ENCODE measurements around the gene MCM6. TPM values are rescaled to one million over a fixed set of nuclear protein-coding genes. Genes with fewer than 3 reads are reported as not detected.

The MCM6 gene
- total RNA-seq, 1 experiment from 2014 or later, result 96.0 TPM

DNA sequence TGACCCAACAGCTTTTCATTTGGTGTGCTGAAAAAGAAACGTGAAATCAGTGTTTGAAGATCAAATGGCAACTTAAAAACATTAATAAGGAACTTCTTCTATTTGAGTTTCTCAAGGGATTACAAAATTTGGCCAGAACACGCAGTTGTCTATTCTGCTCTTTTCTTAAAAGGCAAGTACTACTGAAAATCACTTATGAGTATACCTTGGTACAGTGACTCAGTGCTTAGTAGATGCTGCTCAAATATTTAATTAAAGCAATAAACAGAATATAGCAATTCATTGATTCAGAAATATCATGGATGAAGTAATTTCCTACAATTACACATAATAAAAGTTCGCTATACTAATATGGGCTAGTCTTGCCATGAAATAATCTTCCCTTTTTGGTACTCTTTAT lies 38.2 kb upstream of the MCM6 start:
- no TSS peak for BruUV-seq (replicated peaks)
- Mint-ChIP-seq H3K9me3 (ENCODE audit: unreplicated experiment) (no peaks in the 10 kb centered on the region), H3K27ac (ENCODE audit: unreplicated experiment) (no peak overlapping the region)

DNA sequence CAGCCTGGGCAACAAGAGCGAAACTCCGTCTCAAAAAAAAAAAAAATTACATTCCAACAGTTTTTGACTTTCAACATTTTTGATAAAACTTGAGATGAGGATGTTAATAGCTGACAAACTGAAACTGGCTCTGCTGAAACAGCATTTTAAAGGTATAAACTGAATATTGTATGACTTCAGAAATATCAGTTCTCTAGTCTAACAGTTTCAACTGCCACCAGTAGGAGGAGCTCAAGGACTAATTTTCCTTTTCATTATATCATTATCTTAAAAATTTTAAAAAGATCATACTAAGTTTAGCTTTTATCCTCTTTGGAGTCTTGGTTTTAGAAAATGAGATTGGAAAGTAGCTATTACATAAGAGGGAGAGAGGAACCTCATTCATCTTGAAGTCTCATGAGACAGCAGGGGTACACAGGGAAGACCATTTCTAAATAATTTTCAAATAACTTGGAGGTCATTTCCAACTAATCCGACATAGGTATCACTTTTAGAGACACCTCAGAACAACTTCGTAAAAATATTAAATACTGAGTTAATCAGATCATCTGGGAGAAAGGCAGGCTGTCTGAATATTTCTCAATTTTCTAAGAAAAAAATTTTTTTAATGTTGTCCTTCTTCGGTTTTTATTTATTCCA lies 37.6 kb upstream of the MCM6 start:
- TF ChIP-seq, protein P1, sequence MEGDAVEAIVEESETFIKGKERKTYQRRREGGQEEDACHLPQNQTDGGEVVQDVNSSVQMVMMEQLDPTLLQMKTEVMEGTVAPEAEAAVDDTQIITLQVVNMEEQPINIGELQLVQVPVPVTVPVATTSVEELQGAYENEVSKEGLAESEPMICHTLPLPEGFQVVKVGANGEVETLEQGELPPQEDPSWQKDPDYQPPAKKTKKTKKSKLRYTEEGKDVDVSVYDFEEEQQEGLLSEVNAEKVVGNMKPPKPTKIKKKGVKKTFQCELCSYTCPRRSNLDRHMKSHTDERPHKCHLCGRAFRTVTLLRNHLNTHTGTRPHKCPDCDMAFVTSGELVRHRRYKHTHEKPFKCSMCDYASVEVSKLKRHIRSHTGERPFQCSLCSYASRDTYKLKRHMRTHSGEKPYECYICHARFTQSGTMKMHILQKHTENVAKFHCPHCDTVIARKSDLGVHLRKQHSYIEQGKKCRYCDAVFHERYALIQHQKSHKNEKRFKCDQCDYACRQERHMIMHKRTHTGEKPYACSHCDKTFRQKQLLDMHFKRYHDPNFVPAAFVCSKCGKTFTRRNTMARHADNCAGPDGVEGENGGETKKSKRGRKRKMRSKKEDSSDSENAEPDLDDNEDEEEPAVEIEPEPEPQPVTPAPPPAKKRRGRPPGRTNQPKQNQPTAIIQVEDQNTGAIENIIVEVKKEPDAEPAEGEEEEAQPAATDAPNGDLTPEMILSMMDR (IDR thresholded peaks at IDR 0.05; ENCODE audit: insufficient read depth in 1 of 2, low read depth in 1 of 2, low read length in 1 of 2, severe bottlenecking in 1 of 2, unreplicated experiment in 1 of 2), result peak; percentile 69 to 75
- Histone ChIP-seq H3K9me3 (no peaks in the 10 kb centered on the region), H3K36me3 (ENCODE audit: control insufficient read depth, insufficient read depth, low read length) (no peaks in the 10 kb centered on the region), H3K27me3 (replicated peaks; ENCODE audit: control insufficient read depth, insufficient read depth, low read length) (no peaks in the 10 kb centered on the region), H3K4me3 (ENCODE audit: low read depth, low read length) (no peak overlapping the region), H3K4me1 (no peaks in the 10 kb centered on the region)
- intact Hi-C loops (cut with micrococcal nuclease; ENCODE audit: unreplicated experiment), result loop anchor here (1.0 kb wide), 2 partner anchors 464 to 470 kb away; no protein-coding TSS in a partner anchor
- Mint-ChIP-seq H3K27ac (ENCODE audit: unreplicated experiment) (no peak overlapping the region), H3K27me3 (ENCODE audit: insufficient read depth, unreplicated experiment) (no peaks in the 10 kb centered on the region), H3K4me3 (ENCODE audit: unreplicated experiment) (no peak overlapping the region), H3K36me3 (ENCODE audit: insufficient read depth, unreplicated experiment) (peaks cover 31% of the 10 kb centered on the region), H3K9me3 (ENCODE audit: unreplicated experiment) (no peaks in the 10 kb centered on the region), H3K4me1 (ENCODE audit: low read depth, unreplicated experiment) (no peaks in the 10 kb centered on the region)
- ChIA-PET POLR2A (no interaction called here), CTCF (interaction anchor here (0.9 to 1.6 kb wide), 7 partner anchors 10 to 925 kb away, joined by 3 to 8 read pairs (median 5); partner anchors contain the start of gene MCM6)
- DNase-seq, result peak in 1 of 2 experiments; percentile 55
- no TSS peak for BruUV-seq (replicated peaks)

More for the DNA sequence above, 38.2 kb upstream of the MCM6 start:
- Histone ChIP-seq H3K9me3 (no peaks in the 10 kb centered on the region), H3K4me1 (no peaks in the 10 kb centered on the region), H3K27me3 (replicated peaks; ENCODE audit: control insufficient read depth, insufficient read depth, low read length) (no peaks in the 10 kb centered on the region), H3K36me3 (ENCODE audit: control insufficient read depth, insufficient read depth, low read length) (no peaks in the 10 kb centered on the region), H3K4me3 (ENCODE audit: low read depth, low read length) (no peak overlapping the region)
- Mint-ChIP-seq H3K27me3 (ENCODE audit: insufficient read depth, unreplicated experiment) (no peaks in the 10 kb centered on the region), H3K36me3 (ENCODE audit: insufficient read depth, unreplicated experiment) (peaks cover 32% of the 10 kb centered on the region), H3K4me1 (ENCODE audit: low read depth, unreplicated experiment) (no peaks in the 10 kb centered on the region), H3K4me3 (ENCODE audit: unreplicated experiment) (no peak overlapping the region)
- ChIA-PET CTCF (interaction anchor here (1.2 to 1.6 kb wide), 2 partner anchors 463 to 470 kb away, joined by 8 read pairs; no protein-coding TSS in a partner anchor), POLR2A (no interaction called here)
- intact Hi-C loops (cut with micrococcal nuclease; ENCODE audit: unreplicated experiment), result no loop called here
- TF ChIP-seq, protein P1 (IDR thresholded peaks at IDR 0.05; ENCODE audit: insufficient read depth in 1 of 2, low read depth in 1 of 2, low read length in 1 of 2, severe bottlenecking in 1 of 2, unreplicated experiment in 1 of 2), result no peak
- DNase-seq, result no peak

DNA sequence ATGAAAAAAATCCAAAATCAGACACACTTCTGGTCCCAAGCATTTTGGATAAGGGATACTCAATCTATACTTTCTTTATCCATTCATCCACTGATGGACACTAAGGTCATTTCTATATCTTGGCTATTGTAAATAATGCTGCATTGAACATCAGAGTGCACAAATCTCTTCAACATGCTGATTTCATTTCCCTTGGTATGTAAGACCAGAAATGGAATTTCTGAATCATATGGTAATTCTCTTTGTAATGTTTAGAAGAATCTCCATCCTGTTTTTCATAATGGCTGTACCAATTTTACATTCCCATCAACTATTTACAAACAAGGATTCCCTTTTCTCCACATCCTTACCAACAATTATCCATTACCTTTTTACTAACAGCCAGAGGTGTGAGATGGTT lies 33.7 kb upstream of the MCM6 start:
- TF ChIP-seq, protein P1 (IDR thresholded peaks at IDR 0.05; ENCODE audit: insufficient read depth in 1 of 2, low read depth in 1 of 2, low read length in 1 of 2, severe bottlenecking in 1 of 2, unreplicated experiment in 1 of 2), result no peak
- no TSS peak for BruUV-seq (replicated peaks)

More for the DNA sequence above, 33.7 kb upstream of the MCM6 start:
- Mint-ChIP-seq H3K27me3 (ENCODE audit: insufficient read depth, unreplicated experiment) (no peaks in the 10 kb centered on the region), H3K9me3 (ENCODE audit: unreplicated experiment) (no peaks in the 10 kb centered on the region), H3K4me1 (ENCODE audit: low read depth, unreplicated experiment) (no peaks in the 10 kb centered on the region), H3K27ac (ENCODE audit: unreplicated experiment) (no peak overlapping the region), H3K36me3 (ENCODE audit: insufficient read depth, unreplicated experiment) (peaks cover 59% of the 10 kb centered on the region), H3K4me3 (ENCODE audit: unreplicated experiment) (no peak overlapping the region)
- Histone ChIP-seq H3K4me1 (no peaks in the 10 kb centered on the region), H3K36me3 (ENCODE audit: control insufficient read depth, insufficient read depth, low read length) (no peaks in the 10 kb centered on the region), H3K9me3 (no peaks in the 10 kb centered on the region), H3K4me3 (ENCODE audit: low read depth, low read length) (no peak overlapping the region), H3K27me3 (replicated peaks; ENCODE audit: control insufficient read depth, insufficient read depth, low read length) (no peaks in the 10 kb centered on the region)
- intact Hi-C loops (cut with micrococcal nuclease; ENCODE audit: unreplicated experiment), result no loop called here
- ChIA-PET CTCF (no interaction called here), POLR2A (no interaction called here)
- DNase-seq, result no peak
